ENCODE data around the gene DLG2.

Gene DLG2

GRCh38 chr11:85440273-85440672 lies 186.9 kb downstream of the DLG2 start:
- no peak overlapping the region for H3K4me3 ChIP-seq (ENCODE audit: low read depth, low read length)
- TF ChIP-seq, protein P1, sequence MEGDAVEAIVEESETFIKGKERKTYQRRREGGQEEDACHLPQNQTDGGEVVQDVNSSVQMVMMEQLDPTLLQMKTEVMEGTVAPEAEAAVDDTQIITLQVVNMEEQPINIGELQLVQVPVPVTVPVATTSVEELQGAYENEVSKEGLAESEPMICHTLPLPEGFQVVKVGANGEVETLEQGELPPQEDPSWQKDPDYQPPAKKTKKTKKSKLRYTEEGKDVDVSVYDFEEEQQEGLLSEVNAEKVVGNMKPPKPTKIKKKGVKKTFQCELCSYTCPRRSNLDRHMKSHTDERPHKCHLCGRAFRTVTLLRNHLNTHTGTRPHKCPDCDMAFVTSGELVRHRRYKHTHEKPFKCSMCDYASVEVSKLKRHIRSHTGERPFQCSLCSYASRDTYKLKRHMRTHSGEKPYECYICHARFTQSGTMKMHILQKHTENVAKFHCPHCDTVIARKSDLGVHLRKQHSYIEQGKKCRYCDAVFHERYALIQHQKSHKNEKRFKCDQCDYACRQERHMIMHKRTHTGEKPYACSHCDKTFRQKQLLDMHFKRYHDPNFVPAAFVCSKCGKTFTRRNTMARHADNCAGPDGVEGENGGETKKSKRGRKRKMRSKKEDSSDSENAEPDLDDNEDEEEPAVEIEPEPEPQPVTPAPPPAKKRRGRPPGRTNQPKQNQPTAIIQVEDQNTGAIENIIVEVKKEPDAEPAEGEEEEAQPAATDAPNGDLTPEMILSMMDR (IDR thresholded peaks at IDR 0.05; ENCODE audit: low read depth, low read length) = no peak

GRCh38 chr11:85438328-85438727 lies 188.8 kb downstream of the DLG2 start:
- no peak overlapping the region for H3K4me3 ChIP-seq (ENCODE audit: low read depth, low read length)
- TF ChIP-seq, protein P1 (IDR thresholded peaks at IDR 0.05; ENCODE audit: low read depth, low read length) = no peak

DNA sequence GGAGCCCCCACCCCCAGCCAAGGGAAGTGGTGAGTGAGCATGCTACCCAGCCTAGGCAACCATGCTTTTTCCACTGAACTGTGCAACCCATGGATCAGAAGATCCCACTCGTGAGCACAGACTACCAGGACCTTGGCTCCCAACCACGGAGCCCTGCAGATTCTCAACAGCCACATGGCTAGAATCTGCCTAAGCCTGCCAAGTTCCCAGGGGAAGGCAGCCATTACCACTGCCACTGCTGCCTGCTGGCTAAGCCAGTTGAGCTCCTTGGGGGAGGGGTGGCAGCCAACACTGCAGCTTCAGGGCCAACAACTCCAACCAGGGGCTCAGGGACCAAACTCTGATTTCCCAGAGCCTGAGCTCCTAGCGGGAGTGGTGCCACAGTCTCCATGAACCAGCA lies 195.8 kb downstream of the DLG2 start:
- TF ChIP-seq, protein P1 (IDR thresholded peaks at IDR 0.05; ENCODE audit: low read depth, low read length) = no peak
- no peak overlapping the region for H3K4me3 ChIP-seq (ENCODE audit: low read depth, low read length)

- H3K4me3 ChIP-seq (ENCODE audit: low read depth, low read length) = no peak overlapping the region
- TF ChIP-seq, protein P1 (IDR thresholded peaks at IDR 0.05; ENCODE audit: low read depth, low read length) = no peak
These were observed 203.3 kb downstream of the DLG2 start for GRCh38 chr11:85423794-85424193.

GRCh38 chr11:85423316-85423715 lies 203.8 kb downstream of the DLG2 start:
- TF ChIP-seq, protein P1 (IDR thresholded peaks at IDR 0.05; ENCODE audit: low read depth, low read length) = no peak
- H3K4me3 ChIP-seq (ENCODE audit: low read depth, low read length) = no peak overlapping the region

GRCh38 chr11:85414175-85414574 lies 213.0 kb downstream of the DLG2 start:
- TF ChIP-seq, protein P1 (IDR thresholded peaks at IDR 0.05; ENCODE audit: low read depth, low read length) = no peak
- no peak overlapping the region for H3K4me3 ChIP-seq (ENCODE audit: low read depth, low read length)

GRCh38 chr11:85407648-85408047 lies 219.5 kb downstream of the DLG2 start:
- H3K4me3 ChIP-seq (ENCODE audit: low read depth, low read length) = no peak overlapping the region
- TF ChIP-seq, protein P1 (IDR thresholded peaks at IDR 0.05; ENCODE audit: low read depth, low read length) = no peak

Measured in WI38 (cell line).